ENCODE measurements around the gene ARX.

- TF ChIP-seq POLR2A (IDR thresholded peaks at IDR 0.05; ENCODE audit: low read depth, low read length) = no peak
- TF ChIP-seq TAF1 (IDR thresholded peaks at IDR 0.05; ENCODE audit: borderline replicate concordance, low read depth, low read length) = no peak
- TF ChIP-seq POLR2AphosphoS5 (IDR thresholded peaks at IDR 0.05; ENCODE audit: low read depth, low read length) = no peak
These were observed 58.9 kb downstream of the ARX start for GRCh38 chrX:24956828-24957227.
